Brain microvascular endothelial cell (primary cell): ENCODE data around the gene TMEM238L.

Experiments used
- DNase-seq: peaks from one replicate; pipeline ENCODE4 v3.0.0-alpha.2; 2020
- H3K27ac ChIP-seq: fragments of 250-450 bp; sonication (Bioruptor Pico); 2 replicates; pipeline ENCODE4 v1.5.1; 2020; ENCODE audit warnings: mild to moderate bottlenecking, moderate library complexity
- H3K27me3 ChIP-seq: fragments of 250-450 bp; sonication (Bioruptor Pico); replicated peaks from 2 replicates; pipeline ENCODE4 v1.5.1; 2020; ENCODE audit warnings: mild to moderate bottlenecking
- H3K36me3 ChIP-seq: fragments of 250-450 bp; sonication (Bioruptor Pico); replicated peaks from 2 replicates; pipeline ENCODE4 v1.5.1; 2020; ENCODE audit warnings: mild to moderate bottlenecking
- H3K4me3 ChIP-seq: 2 replicates; pipeline ENCODE4 v1.5.1; 2011; ENCODE audit warnings: low read depth, mild to moderate bottlenecking, control low read depth, low read length, moderate library complexity
- CTCF ChIP-seq: IDR thresholded peaks from 2 replicates; pipeline ENCODE4 v1.5.1; 2011; ENCODE audit warnings: low read depth, mild to moderate bottlenecking, moderate library complexity, low read length, control low read depth, inconsistent platforms; ENCODE audit errors: missing control alignments
- in situ Hi-C: cut with HindIII; loops from 2 replicates; pipeline ENCODE4 v1.10.0; 2017; ENCODE audit warnings: low sequenced_read_pairs, low pct_ligation_motif_present

Gene TMEM238L

GRCh38 chr17:10797476-10798328 lies 6.2 kb downstream of the TMEM238L start:
- H3K27ac ChIP-seq, result no peak overlapping the region

GRCh38 chr17:10793816-10794215 lies 10.1 kb downstream of the TMEM238L start:
- Histone ChIP-seq H3K36me3 (no peaks in the 10 kb centered on the region), H3K27me3 (no peaks in the 10 kb centered on the region), H3K4me3 (no peak overlapping the region), H3K27ac (no peak overlapping the region)
- no peak for TF ChIP-seq CTCF
- DNase-seq, result no peak
- in situ Hi-C loops, result no loop called here

More at GRCh38 chr17:10797476-10798328, 6.2 kb downstream of the TMEM238L start:
- Histone ChIP-seq H3K27me3 (no peaks in the 10 kb centered on the region), H3K4me3 (no peak overlapping the region), H3K36me3 (no peaks in the 10 kb centered on the region)
- TF ChIP-seq CTCF, result no peak
- in situ Hi-C loops, result no loop called here
- no peak for DNase-seq

GRCh38 chr17:10793256-10793655 lies 10.6 kb downstream of the TMEM238L start:
- no peaks in the 10 kb centered on the region for H3K36me3 ChIP-seq
- TF ChIP-seq CTCF, result no peak
- no peak for DNase-seq
- no peaks in the 10 kb centered on the region for H3K27me3 ChIP-seq
- no peak overlapping the region for H3K27ac ChIP-seq
- in situ Hi-C loops, result no loop called here
- H3K4me3 ChIP-seq, result no peak overlapping the region

GRCh38 chr17:10792151-10792550 lies 11.7 kb downstream of the TMEM238L start:
- no peak overlapping the region for H3K27ac ChIP-seq

GRCh38 chr17:10790491-10791401 lies 13.2 kb downstream of the TMEM238L start:
- H3K4me3 ChIP-seq, result no peak overlapping the region
- no peaks in the 10 kb centered on the region for H3K27me3 ChIP-seq
- DNase-seq, result no peak
- in situ Hi-C loops, result no loop called here
- TF ChIP-seq CTCF, result no peak
- H3K27ac ChIP-seq, result no peak overlapping the region
- H3K36me3 ChIP-seq, result no peaks in the 10 kb centered on the region

More at GRCh38 chr17:10792151-10792550, 11.7 kb downstream of the TMEM238L start:
- Histone ChIP-seq H3K4me3 (no peak overlapping the region), H3K36me3 (no peaks in the 10 kb centered on the region), H3K27me3 (no peaks in the 10 kb centered on the region)
- no peak for TF ChIP-seq CTCF
- no peak for DNase-seq
- in situ Hi-C loops, result no loop called here
